ENCODE results near the gene HOXA5. TPM values are rescaled to one million over a fixed set of nuclear protein-coding genes. Genes with fewer than 3 reads are reported as not detected.

Gene HOXA5
- total RNA-seq, 1 donor from 2014 or later, result 22.0 TPM

DNA sequence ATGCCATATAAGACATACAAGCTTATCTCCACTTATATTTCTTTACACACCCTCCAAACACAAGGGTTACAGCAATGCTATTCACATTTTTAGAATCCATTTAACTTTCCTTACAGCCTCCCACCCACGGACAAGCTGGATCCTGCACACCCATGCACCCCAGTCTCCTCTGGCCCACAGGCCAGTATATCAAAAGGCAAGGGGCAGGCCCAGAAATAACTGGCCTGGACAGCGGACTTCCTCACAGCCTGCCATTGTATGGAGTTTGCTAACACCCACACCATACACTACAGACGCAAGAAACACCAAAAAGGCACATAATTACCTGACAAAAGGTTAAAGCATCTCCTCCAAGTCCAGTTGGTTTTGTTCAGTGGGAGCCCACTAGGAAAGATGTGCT is 24.9 kb downstream of the HOXA5 start:
- no peaks in the 10 kb centered on the region for H3K27me3 ChIP-seq
- H3K9me3 ChIP-seq, result no peaks in the 10 kb centered on the region
- intact Hi-C loops (cut with DNase I), result loop anchor here (10.0 kb wide), 1 partner anchor 1296 kb away; the partner anchor contains the start of gene CREB5
- peak overlapping the region; percentile 89 to 97 for H3K27ac ChIP-seq
- peak overlapping the region; percentile 63 to 66 for H3K4me3 ChIP-seq
- TF ChIP-seq, protein P1, sequence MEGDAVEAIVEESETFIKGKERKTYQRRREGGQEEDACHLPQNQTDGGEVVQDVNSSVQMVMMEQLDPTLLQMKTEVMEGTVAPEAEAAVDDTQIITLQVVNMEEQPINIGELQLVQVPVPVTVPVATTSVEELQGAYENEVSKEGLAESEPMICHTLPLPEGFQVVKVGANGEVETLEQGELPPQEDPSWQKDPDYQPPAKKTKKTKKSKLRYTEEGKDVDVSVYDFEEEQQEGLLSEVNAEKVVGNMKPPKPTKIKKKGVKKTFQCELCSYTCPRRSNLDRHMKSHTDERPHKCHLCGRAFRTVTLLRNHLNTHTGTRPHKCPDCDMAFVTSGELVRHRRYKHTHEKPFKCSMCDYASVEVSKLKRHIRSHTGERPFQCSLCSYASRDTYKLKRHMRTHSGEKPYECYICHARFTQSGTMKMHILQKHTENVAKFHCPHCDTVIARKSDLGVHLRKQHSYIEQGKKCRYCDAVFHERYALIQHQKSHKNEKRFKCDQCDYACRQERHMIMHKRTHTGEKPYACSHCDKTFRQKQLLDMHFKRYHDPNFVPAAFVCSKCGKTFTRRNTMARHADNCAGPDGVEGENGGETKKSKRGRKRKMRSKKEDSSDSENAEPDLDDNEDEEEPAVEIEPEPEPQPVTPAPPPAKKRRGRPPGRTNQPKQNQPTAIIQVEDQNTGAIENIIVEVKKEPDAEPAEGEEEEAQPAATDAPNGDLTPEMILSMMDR (IDR thresholded peaks at IDR 0.05), result no peak
- H3K4me1 ChIP-seq, result peaks cover 0 to 22% of the 10 kb centered on the region in 2 donors
- no peak for DNase-seq (ENCODE audit: low spot score in 2 of 2)
- no peaks in the 10 kb centered on the region for H3K36me3 ChIP-seq

DNA sequence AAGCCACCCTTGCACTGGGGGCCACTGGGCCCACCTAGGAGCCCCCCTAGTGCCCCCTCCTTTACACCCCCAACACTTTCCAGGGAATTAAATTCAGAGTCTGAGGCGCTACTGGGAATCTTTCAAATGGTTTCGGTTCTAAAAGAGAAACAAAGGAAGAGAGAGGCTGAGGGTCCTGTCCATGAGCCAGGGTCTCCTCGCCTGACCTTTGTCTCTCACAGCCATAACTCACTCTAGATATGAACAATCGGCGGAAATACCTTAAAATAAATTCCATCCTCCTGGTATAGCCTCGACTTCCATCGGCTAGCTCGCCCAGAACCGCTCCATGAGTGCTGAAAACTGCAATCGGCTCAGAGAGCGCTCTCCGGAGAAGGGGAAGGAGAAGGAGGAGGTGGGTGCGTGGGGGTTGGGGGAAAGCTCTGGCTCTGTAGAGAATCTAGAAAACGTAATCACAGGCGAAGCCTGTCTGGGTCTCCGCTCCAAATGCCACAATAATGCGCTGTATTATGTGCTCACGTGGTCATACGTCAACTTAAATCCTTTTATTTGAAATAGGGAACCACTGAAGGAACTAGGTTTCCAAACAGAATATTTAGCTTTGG is 25.5 kb downstream of the HOXA5 start:
- H3K36me3 ChIP-seq, result no peaks in the 10 kb centered on the region
- TF ChIP-seq, protein P1 (IDR thresholded peaks at IDR 0.05), result no peak
- H3K9me3 ChIP-seq, result no peaks in the 10 kb centered on the region
- no peak for DNase-seq (ENCODE audit: low spot score in 2 of 2)
- peak overlapping the region; percentile 89 to 97 for H3K27ac ChIP-seq
- H3K4me1 ChIP-seq, result peaks cover 0 to 22% of the 10 kb centered on the region in 2 donors
- H3K27me3 ChIP-seq, result no peaks in the 10 kb centered on the region
- intact Hi-C loops (cut with DNase I), result loop anchor here (10.0 kb wide), 1 partner anchor 1297 kb away; the partner anchor contains the start of gene CREB5
- peak overlapping the region; percentile 63 to 66 for H3K4me3 ChIP-seq

DNA sequence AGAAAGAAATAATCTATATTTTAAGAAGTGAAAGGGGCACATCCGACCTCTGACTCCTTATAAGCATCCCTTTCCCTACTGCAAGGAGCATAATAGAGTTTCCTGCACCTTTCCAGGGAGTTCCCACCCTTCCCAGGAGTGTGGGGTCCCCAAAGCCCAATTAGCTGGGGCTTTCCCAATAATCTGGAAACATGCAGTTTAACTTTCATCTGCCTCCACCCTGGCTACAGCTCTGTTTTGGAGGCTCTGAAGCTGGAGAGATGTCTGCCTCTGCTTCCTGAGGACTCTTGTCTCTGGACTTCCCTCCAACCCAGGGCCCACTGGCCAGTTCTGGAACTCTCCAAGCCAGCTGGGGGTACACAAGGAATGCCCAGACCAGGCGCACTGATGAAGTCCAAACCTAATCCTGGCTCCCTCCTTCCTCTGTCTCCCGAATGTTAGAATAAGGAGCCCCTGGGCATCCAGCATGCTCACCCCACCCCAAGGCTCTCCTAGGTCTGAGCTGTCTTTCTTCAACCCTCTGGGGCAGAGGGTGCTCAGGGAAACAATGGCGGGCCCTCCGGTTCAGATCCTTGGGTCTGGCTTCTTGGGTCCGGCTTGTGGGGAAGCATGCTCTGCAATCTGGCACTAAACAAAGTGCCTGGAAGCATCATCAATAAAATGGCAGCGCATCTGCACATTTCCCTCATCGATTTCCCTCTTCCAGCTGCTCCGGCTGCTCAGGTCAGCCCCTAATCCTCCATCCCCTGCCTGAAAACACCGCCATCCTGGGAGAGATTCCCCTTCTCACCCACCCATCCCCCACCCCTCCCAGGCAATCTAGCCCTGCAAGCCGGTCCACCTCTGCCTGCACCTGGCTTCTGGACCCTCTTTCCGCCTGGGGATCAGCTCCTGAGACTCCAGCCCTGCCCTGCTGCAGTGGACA is 26.3 kb downstream of the HOXA5 start:
- H3K27ac ChIP-seq, result peak overlapping the region; percentile 89 to 97
- TF ChIP-seq, protein P1 (IDR thresholded peaks at IDR 0.05), result no peak
- peaks cover 0 to 22% of the 10 kb centered on the region in 2 donors for H3K4me1 ChIP-seq
- H3K36me3 ChIP-seq, result no peaks in the 10 kb centered on the region
- H3K27me3 ChIP-seq, result no peaks in the 10 kb centered on the region
- H3K9me3 ChIP-seq, result no peaks in the 10 kb centered on the region
- H3K4me3 ChIP-seq, result peak overlapping the region; percentile 63 to 66
- intact Hi-C loops (cut with DNase I), result loop anchor here (10.0 kb wide), 1 partner anchor 1298 kb away; the partner anchor contains the start of gene CREB5
- no peak for DNase-seq (ENCODE audit: low spot score in 2 of 2)

DNA sequence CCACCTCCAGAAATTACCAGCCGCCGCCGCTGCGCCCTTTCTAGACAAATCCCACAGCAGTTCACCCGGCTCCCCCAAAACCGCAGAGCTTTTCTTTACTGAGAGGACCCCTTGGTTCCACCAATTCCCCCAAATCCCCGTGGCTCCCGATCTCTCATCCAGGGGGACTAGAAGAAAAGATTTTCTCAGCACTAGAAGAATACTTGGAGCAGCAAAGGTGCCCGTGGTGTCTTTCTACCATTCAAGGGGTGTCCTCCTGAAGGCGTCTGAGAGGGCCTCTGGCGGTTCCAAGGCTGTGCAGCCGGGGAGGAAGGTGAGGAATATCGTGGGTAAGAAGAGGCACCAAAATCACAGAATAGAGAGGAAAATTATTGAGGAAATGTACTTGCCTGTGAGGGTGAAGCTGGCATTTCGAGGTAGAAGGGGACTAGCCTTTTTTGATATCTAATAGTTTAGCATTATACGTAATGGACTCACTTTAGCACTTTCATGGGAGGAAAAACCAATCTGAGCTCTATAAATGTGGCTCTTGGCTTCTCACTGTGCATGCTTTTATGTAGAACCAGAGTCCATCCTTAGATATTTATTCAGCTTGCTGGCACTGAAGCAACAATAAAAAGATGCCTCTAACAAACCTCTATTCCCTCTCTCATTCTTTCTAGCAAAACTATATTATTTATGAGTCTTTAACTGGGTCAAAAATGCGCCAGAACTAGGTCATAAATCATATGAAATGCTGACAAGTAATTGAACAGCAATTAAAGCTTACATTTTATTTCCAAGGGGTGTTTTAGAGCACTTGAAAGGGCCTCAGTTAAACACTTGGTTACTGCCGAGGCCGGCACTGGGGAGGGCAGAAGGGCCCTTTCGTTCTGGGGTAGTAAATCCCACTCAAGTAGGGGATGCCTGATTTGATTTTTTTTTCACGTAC is 27.2 kb downstream of the HOXA5 start:
- Histone ChIP-seq H3K27ac (peak overlapping the region; percentile 89 to 97), H3K4me1 (peaks cover 0 to 22% of the 10 kb centered on the region in 2 donors), H3K27me3 (no peaks in the 10 kb centered on the region), H3K4me3 (peak overlapping the region; percentile 63 to 66), H3K36me3 (no peaks in the 10 kb centered on the region), H3K9me3 (no peaks in the 10 kb centered on the region)
- intact Hi-C loops (cut with DNase I), result loop anchor here (10.0 kb wide), 1 partner anchor 1299 kb away; the partner anchor contains the start of gene CREB5
- no peak for DNase-seq (ENCODE audit: low spot score in 2 of 2)
- TF ChIP-seq, protein P1 (IDR thresholded peaks at IDR 0.05), result no peak

Data from ascending aorta (tissue), 2 donors.